A549 (cell line): Measurements from ENCODE around the gene SHANK2.

Experiments
- CEBPB ChIP-seq, 2 experiments: fragments of >200 bp in 1 of 2; sonication (Bioruptor Twin) in 1 of 2; formaldehyde crosslinking in 1 of 2; IDR thresholded peaks; 2 replicates each; pipeline ENCODE4 v1.6.1; 2012 to 2016
- JUN ChIP-seq, 2 experiments: fragments of >200 bp; sonication (Bioruptor Twin); formaldehyde crosslinking; IDR thresholded peaks; 2 replicates in 1 of 2; 3 replicates in 1 of 2; pipeline ENCODE4 v1.6.1; 2016 to 2017
- MAX ChIP-seq: IDR thresholded peaks from 2 replicates; pipeline ENCODE4 v1.6.1; 2012
- POLR2A ChIP-seq: IDR thresholded peaks from 2 replicates; pipeline ENCODE4 v1.6.1; 2012; ENCODE audit warnings: mild to moderate bottlenecking, low read length
- REST ChIP-seq: fragments of 200-600 bp; sonication (generic); IDR thresholded peaks from 2 replicates; pipeline ENCODE4 v1.6.1; 2016; ENCODE audit warnings: antibody characterized with exemption, mild to moderate bottlenecking, moderate library complexity

- TF ChIP-seq POLR2A (no peak), JUN (IDR thresholded peaks at IDR 0.05) (no peak), REST (no peak), MAX (no peak), CEBPB (IDR thresholded peaks at IDR 0.05) (no peak)
Measured at GRCh38 chr11:71245601-71246391, 6.6 kb downstream of the SHANK2 start.
